Heart right ventricle (tissue), 16 donors: ENCODE data around the gene KRT77. TPM values are rescaled to one million over a fixed set of nuclear protein-coding genes. Genes with fewer than 3 reads are reported as not detected.

ENCODE experiments used
- ATAC-seq, 8 donors: fragments of 200-7000 bp; cut with Tn5 transposase; one replicate each; pipeline ENCODE4 v1.9.1; 2020; ENCODE audit warnings: mild to moderate bottlenecking in 8 of 8, moderate library complexity in 8 of 8, moderate number of reproducible peaks in 1 of 8
- DNase-seq, 2 donors: peaks; one replicate each; pipeline ENCODE4 v3.0.0-alpha.2; 2020
- H3K27ac ChIP-seq, 10 donors: fragments of 200-600 bp; sonication (generic) in 2 of 10; one replicate each; pipeline versions ENCODE4 v1.5.0 to v1.8.0; 2020 to 2022; ENCODE audit warnings: mild to moderate bottlenecking in 3 of 10
- H3K27me3 ChIP-seq, 7 donors: fragments of 200-600 bp; one replicate each; pipeline ENCODE4 v1.8.0; 2021 to 2022; ENCODE audit warnings: mild to moderate bottlenecking in 2 of 7
- H3K36me3 ChIP-seq, 9 donors: fragments of 200-600 bp; sonication (generic) in 1 of 9; one replicate each; pipeline versions ENCODE4 v1.5.0 to v1.8.0; 2020 to 2022; ENCODE audit warnings: mild to moderate bottlenecking in 2 of 9
- H3K4me1 ChIP-seq, 9 donors: fragments of 200-600 bp; sonication (generic) in 1 of 9; one replicate each; pipeline versions ENCODE4 v1.5.0 to v1.8.0; 2020 to 2022; ENCODE audit warnings: mild to moderate bottlenecking in 4 of 9
- H3K4me3 ChIP-seq, 10 donors: fragments of 200-600 bp; sonication (generic) in 2 of 10; one replicate each; pipeline versions ENCODE4 v1.5.0 to v1.8.0; 2020 to 2022; ENCODE audit warnings: mild to moderate bottlenecking in 7 of 10, moderate library complexity in 2 of 10
- H3K9me3 ChIP-seq, 11 donors: fragments of 200-600 bp in 10 of 11; sonication (generic) in 2 of 11; one replicate each; pipeline versions ENCODE4 v1.5.0 to v1.8.0; 2013 to 2022; ENCODE audit warnings: mild to moderate bottlenecking in 2 of 11, control low read depth in 1 of 11, moderate library complexity in 1 of 11
- WGBS, 2 donors: extraction: QIAGEN DNeasy Blood & Tissue Kit; methylation state at CpG; one replicate each; pipeline ENCODE4 v1.1.7; 2013; ENCODE audit warnings: inconsistent platforms in 1 of 2; 5-methylcytosine and 5-hydroxymethylcytosine counted together
- intact Hi-C, 10 donors: fragments of 100-400 bp; cut with DNase I; formaldehyde crosslinking; loops; one replicate each; pipeline versions ENCODE4 v1.11.1 to v1.14.2; 2022
- polyA plus RNA-seq, 2 donors: library from polyadenylated mRNA; stranded (reverse); fragments of 200-250 nt; gene quantifications; one replicate each; pipeline ENCODE4 v1.2.3, GENCODE V29; 2013
- total RNA-seq, 10 donors: library from RNA; stranded (reverse); fragmentation: NEBNext Ultra II Directional in 3 of 10; extraction: Animal tissue kit (Norgen Biotek cat#: 25700) in 3 of 10; gene quantifications; one replicate each; pipeline versions ENCODE4 v1.2.1 to v1.2.4, GENCODE V29; 2021 to 2023
- TF ChIP-seq, protein P1 (sequence below), 9 donors: fragments of 200-600 bp; sonication (generic) in 2 of 9; IDR thresholded peaks; one replicate each; pipeline versions ENCODE4 v1.5.0 to v1.8.0; 2021 to 2022; ENCODE audit warnings: antibody characterized with exemption in 9 of 9, mild to moderate bottlenecking in 5 of 9, moderate library complexity in 1 of 9
- donor health status: Arrhythmogenic right ventricular cardiomyopathy.
- donor health status: ischemic (EF 13 %, LVEDD 7.1; RV severe dilation, severe dysfunction).
- donor health status: healthy with polysubstance abuse.
- donor health status: DM: no; HTN: yes; CAD: no.
- donor health status: DM: no; HTN: no; CAD: no.
- donor health status: ischemic (EF 25% LVEDD 6.9; RV normal size, moderate dysfunction).
- donor health status: ischemic (EF 25% LVEDD 5.7; RV mildly dilated, moderate dysfunction).
- donor health status: healthy.
- donor health status: DM: yes; HTN: yes; CAD: no.
- donor health status: Ischemic cardiomyopathy.
- donor health status: ischemic (EF 35%, LVEDD 5.7; RV mildly dilated, moderate dysfunction).
- donor health status: nonischemic (EF 11% LVEDD 7.7; RV severe dilation, severe dysfunction).
- donor health status: DM: yes; HTN: yes; CAD: no.
- donor health status: PGD.
- donor health status: ischemic (EF 29% LVEDD 5.4; RV normal size, mild dysfunction).
- donor health status: nonischemic (EF 23%, LVEDD 6.1; RV moderate dilation, normal function).

The KRT77 gene
- total and polyA plus RNA-seq, 12 donors = 0.08 TPM; not detected in 11

DNA sequence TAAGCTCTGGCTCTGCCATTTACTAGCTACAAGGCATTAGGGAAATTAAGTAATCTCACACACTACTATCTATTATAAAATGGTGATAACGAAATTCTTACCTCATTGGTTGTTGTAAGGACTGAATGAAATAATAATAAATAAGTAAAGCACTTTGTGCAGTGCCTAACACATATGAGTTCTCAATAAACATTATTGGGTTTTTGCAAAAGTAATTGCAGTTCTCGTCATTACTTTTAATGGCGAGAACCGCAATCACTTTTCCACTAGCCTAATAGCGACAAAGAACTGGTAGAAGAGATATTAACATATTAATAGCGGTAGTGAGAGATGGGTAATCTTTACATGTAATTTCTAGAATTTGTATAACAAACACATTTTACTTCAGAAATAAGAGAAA is 9.2 kb downstream of the KRT77 start:
- TF ChIP-seq, protein P1, sequence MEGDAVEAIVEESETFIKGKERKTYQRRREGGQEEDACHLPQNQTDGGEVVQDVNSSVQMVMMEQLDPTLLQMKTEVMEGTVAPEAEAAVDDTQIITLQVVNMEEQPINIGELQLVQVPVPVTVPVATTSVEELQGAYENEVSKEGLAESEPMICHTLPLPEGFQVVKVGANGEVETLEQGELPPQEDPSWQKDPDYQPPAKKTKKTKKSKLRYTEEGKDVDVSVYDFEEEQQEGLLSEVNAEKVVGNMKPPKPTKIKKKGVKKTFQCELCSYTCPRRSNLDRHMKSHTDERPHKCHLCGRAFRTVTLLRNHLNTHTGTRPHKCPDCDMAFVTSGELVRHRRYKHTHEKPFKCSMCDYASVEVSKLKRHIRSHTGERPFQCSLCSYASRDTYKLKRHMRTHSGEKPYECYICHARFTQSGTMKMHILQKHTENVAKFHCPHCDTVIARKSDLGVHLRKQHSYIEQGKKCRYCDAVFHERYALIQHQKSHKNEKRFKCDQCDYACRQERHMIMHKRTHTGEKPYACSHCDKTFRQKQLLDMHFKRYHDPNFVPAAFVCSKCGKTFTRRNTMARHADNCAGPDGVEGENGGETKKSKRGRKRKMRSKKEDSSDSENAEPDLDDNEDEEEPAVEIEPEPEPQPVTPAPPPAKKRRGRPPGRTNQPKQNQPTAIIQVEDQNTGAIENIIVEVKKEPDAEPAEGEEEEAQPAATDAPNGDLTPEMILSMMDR (IDR thresholded peaks at IDR 0.05) = no peak
- Histone ChIP-seq H3K4me3 (no peak overlapping the region), H3K4me1 (peaks cover 0 to 19% (median 13%) of the 10 kb centered on the region in 9 donors), H3K27ac (no peak overlapping the region), H3K9me3 (no peaks in the 10 kb centered on the region), H3K36me3 (no peaks in the 10 kb centered on the region), H3K27me3 (peaks cover 0 to 69% (median 46%) of the 10 kb centered on the region in 7 donors)
- intact Hi-C loops = no loop called here
- WGBS, 2 donors = 81 to 91% methylated on average over 6 of the region's 6 CpGs
- ATAC-seq (no peak), DNase-seq (no peak)

- TF ChIP-seq, protein P1 (IDR thresholded peaks at IDR 0.05) = no peak
- Histone ChIP-seq H3K27me3 (peaks cover 0 to 77% (median 53%) of the 10 kb centered on the region in 7 donors), H3K4me3 (no peak overlapping the region), H3K9me3 (no peaks in the 10 kb centered on the region), H3K4me1 (peaks cover 0 to 12% (median 9%) of the 10 kb centered on the region in 9 donors), H3K36me3 (no peaks in the 10 kb centered on the region), H3K27ac (no peak overlapping the region)
- intact Hi-C loops = no loop called here
- no peak for ATAC-seq
- WGBS, 2 donors = 71 to 83% methylated on average over 5 of the region's 5 CpGs
- DNase-seq = no peak
These were observed 10.1 kb downstream of the KRT77 start for GRCh38 chr12:52693261-52693660.

DNA sequence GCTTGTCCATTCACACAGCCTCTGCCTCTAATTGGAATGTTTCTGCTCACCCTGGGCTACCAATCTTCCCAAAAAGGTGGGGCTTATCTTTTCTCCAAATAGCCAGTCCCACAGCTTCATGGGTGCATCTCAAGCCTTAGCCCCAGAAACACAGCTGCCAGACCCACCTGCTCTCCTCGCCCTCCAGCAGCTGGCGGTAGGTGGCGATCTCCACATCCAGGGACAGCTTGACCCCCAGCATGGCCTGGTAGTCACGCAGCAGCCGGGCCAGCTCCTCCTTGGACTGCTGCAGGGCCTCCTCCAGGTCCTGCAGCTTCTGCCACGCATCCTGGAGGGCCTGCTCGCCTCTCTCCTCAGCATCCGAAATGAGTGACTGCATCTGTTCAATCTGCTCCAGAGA is 11.1 kb downstream of the KRT77 start:
- peaks cover 0 to 77% (median 57%) of the 10 kb centered on the region in 7 donors for H3K27me3 ChIP-seq
- WGBS, 2 donors = 61 to 76% methylated on average over 8 of the region's 8 CpGs
- DNase-seq (no peak), ATAC-seq (no peak)
- H3K36me3 ChIP-seq = no peaks in the 10 kb centered on the region
- no peak overlapping the region for H3K27ac ChIP-seq
- H3K4me3 ChIP-seq = no peak overlapping the region
- H3K9me3 ChIP-seq = no peaks in the 10 kb centered on the region
- intact Hi-C loops = no loop called here
- H3K4me1 ChIP-seq = peaks cover 0 to 12% (median 9%) of the 10 kb centered on the region in 9 donors
- TF ChIP-seq, protein P1 (IDR thresholded peaks at IDR 0.05) = no peak

DNA sequence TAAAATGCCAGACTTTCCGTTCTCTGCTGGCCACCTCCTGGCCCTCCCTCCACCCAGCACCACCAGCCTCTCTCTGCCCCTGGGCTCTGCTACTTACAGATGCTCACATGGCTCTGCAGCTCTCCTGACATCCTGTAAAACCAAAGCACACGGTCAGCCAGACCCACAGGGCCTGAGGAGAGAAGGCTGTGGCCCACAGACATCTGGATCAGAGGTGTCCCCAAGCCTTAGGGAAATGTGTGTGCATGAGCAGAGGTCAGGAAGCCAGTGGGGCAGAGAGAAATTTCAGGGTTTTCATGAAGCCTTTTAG is 11.5 kb downstream of the KRT77 start:
- TF ChIP-seq, protein P1 (IDR thresholded peaks at IDR 0.05) = no peak
- no peak for DNase-seq
- intact Hi-C loops = no loop called here

More for the DNA sequence above, 11.5 kb downstream of the KRT77 start:
- no peaks in the 10 kb centered on the region for H3K36me3 ChIP-seq
- peaks cover 0 to 77% (median 59%) of the 10 kb centered on the region in 7 donors for H3K27me3 ChIP-seq
- no peak overlapping the region for H3K4me3 ChIP-seq
- WGBS, 2 donors = 55 to 64% methylated on average over 2 of the region's 2 CpGs
- H3K9me3 ChIP-seq = no peaks in the 10 kb centered on the region
- H3K4me1 ChIP-seq = peaks cover 0 to 12% (median 9%) of the 10 kb centered on the region in 9 donors
- ATAC-seq = no peak
- H3K27ac ChIP-seq = no peak overlapping the region
